Measurements from ENCODE around the gene FAM20A.

FAM20A gene

GRCh38 chr17:68622423-68622822, 21.3 kb upstream of the FAM20A start:
- no peak overlapping the region for H3K9ac ChIP-seq (ENCODE audit: low read depth, low read length)
- H3K9me3 ChIP-seq (ENCODE audit: insufficient read depth, low read depth, low read length), result no peaks in the 10 kb centered on the region
- no peaks in the 10 kb centered on the region for H3K36me3 ChIP-seq (ENCODE audit: insufficient read depth, low read depth, low read length)
- no peak overlapping the region for H3K4me3 ChIP-seq (ENCODE audit: low read length)
- H3K27me3 ChIP-seq (ENCODE audit: insufficient read depth, low read length), result no peaks in the 10 kb centered on the region
- 0 out of 2 replicates have a peak, but pooled peaks cover 7% of the 10 kb centered on the region for H3K4me1 ChIP-seq (ENCODE audit: insufficient read depth, low read length)
- no peak overlapping the region for H3K27ac ChIP-seq (ENCODE audit: low read length)

GRCh38 chr17:68621065-68621464, 19.9 kb upstream of the FAM20A start:
- Histone ChIP-seq H3K9ac (ENCODE audit: low read depth, low read length) (no peak overlapping the region), H3K36me3 (ENCODE audit: insufficient read depth, low read depth, low read length) (no peaks in the 10 kb centered on the region)

DNA sequence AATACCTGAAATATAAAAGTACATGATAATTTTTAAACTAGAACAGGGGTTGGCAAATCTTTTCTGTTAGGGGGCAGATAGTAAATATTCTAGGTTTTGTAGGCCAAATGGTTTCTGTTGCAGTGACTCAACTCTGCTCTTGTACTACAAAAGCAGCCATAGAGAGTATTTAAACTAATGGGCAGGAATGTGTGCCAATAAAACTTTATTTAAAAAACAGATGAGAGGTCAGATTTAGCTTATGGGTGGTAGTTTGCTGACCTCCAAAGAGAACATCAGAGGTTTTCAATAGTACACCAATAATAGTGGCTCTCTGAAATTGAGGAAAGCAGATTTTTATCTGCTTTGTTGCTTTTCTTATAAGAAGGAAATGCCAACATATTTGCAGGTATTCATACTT, 15.2 kb upstream of the FAM20A start:
- H3K27me3 ChIP-seq (ENCODE audit: insufficient read depth, low read length), result no peaks in the 10 kb centered on the region
- H3K4me1 ChIP-seq (ENCODE audit: insufficient read depth, low read length), result 0 out of 2 replicates have a peak, but pooled peaks cover 7% of the 10 kb centered on the region
- H3K27ac ChIP-seq (ENCODE audit: low read length), result no peak overlapping the region
- H3K9me3 ChIP-seq (ENCODE audit: insufficient read depth, low read depth, low read length), result no peaks in the 10 kb centered on the region
- no peaks in the 10 kb centered on the region for H3K36me3 ChIP-seq (ENCODE audit: insufficient read depth, low read depth, low read length)
- no peak overlapping the region for H3K9ac ChIP-seq (ENCODE audit: low read depth, low read length)
- H3K4me3 ChIP-seq (ENCODE audit: low read length), result no peak overlapping the region

More at GRCh38 chr17:68621065-68621464, 19.9 kb upstream of the FAM20A start:
- H3K4me1 ChIP-seq (ENCODE audit: insufficient read depth, low read length), result 0 out of 2 replicates have a peak, but pooled peaks cover 7% of the 10 kb centered on the region
- H3K4me3 ChIP-seq (ENCODE audit: low read length), result no peak overlapping the region
- H3K27me3 ChIP-seq (ENCODE audit: insufficient read depth, low read length), result no peaks in the 10 kb centered on the region
- H3K27ac ChIP-seq (ENCODE audit: low read length), result no peak overlapping the region
- no peaks in the 10 kb centered on the region for H3K9me3 ChIP-seq (ENCODE audit: insufficient read depth, low read depth, low read length)

GRCh38 chr17:68614718-68615117, 13.6 kb upstream of the FAM20A start:
- Histone ChIP-seq H3K27me3 (ENCODE audit: insufficient read depth, low read length) (no peaks in the 10 kb centered on the region), H3K9ac (ENCODE audit: low read depth, low read length) (no peak overlapping the region), H3K36me3 (ENCODE audit: insufficient read depth, low read depth, low read length) (no peaks in the 10 kb centered on the region), H3K4me1 (ENCODE audit: insufficient read depth, low read length) (0 out of 2 replicates have a peak, but pooled peaks cover 7% of the 10 kb centered on the region), H3K9me3 (ENCODE audit: insufficient read depth, low read depth, low read length) (peaks cover 8% of the 10 kb centered on the region), H3K27ac (ENCODE audit: low read length) (no peak overlapping the region), H3K4me3 (ENCODE audit: low read length) (no peak overlapping the region)

GRCh38 chr17:68613739-68614298, 12.7 kb upstream of the FAM20A start:
- H3K4me1 ChIP-seq (ENCODE audit: insufficient read depth, low read length), result 0 out of 2 replicates have a peak, but pooled peaks cover 1% of the 10 kb centered on the region
- H3K9ac ChIP-seq (ENCODE audit: low read depth, low read length), result no peak overlapping the region
- peaks cover 4% of the 10 kb centered on the region; the same call in 1 of the 2 replicates for H3K36me3 ChIP-seq (ENCODE audit: insufficient read depth, low read depth, low read length)
- peaks cover 17% of the 10 kb centered on the region for H3K9me3 ChIP-seq (ENCODE audit: insufficient read depth, low read depth, low read length)
- H3K27me3 ChIP-seq (ENCODE audit: insufficient read depth, low read length), result no peaks in the 10 kb centered on the region
- no peak overlapping the region for H3K4me3 ChIP-seq (ENCODE audit: low read length)
- H3K27ac ChIP-seq (ENCODE audit: low read length), result no peak overlapping the region

DNA sequence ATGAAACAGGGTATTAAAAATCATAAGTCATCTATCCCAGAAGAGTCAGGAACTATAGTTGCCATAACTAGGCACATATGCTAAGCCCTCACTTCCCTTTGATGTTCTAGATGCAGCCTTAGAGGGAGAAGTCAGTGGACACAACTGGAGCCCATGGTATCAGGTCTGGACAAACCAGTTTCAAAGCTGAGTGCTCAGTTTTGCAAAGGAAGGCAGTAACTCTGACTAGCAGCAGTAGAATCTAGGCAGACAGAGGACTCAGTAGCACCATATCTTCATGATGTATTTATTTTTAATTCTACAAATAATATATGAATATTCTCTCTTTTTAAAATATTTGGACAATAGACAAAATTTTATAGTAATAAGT, 11.7 kb upstream of the FAM20A start:
- Histone ChIP-seq H3K9me3 (ENCODE audit: insufficient read depth, low read depth, low read length) (peaks cover 24% of the 10 kb centered on the region), H3K36me3 (ENCODE audit: insufficient read depth, low read depth, low read length) (peaks cover 4% of the 10 kb centered on the region; the same call in 1 of the 2 replicates), H3K4me1 (ENCODE audit: insufficient read depth, low read length) (no peaks in the 10 kb centered on the region), H3K27me3 (ENCODE audit: insufficient read depth, low read length) (no peaks in the 10 kb centered on the region), H3K27ac (ENCODE audit: low read length) (no peak overlapping the region), H3K4me3 (ENCODE audit: low read length) (no peak overlapping the region), H3K9ac (ENCODE audit: low read depth, low read length) (no peak overlapping the region)

- Histone ChIP-seq H3K36me3 (ENCODE audit: insufficient read depth, low read depth, low read length) (peaks cover 4% of the 10 kb centered on the region; the same call in 1 of the 2 replicates), H3K9ac (ENCODE audit: low read depth, low read length) (no peak overlapping the region), H3K27me3 (ENCODE audit: insufficient read depth, low read length) (no peaks in the 10 kb centered on the region), H3K4me1 (ENCODE audit: insufficient read depth, low read length) (no peaks in the 10 kb centered on the region), H3K27ac (ENCODE audit: low read length) (no peak overlapping the region), H3K4me3 (ENCODE audit: low read length) (no peak overlapping the region), H3K9me3 (ENCODE audit: insufficient read depth, low read depth, low read length) (peaks cover 28% of the 10 kb centered on the region)
Measured at GRCh38 chr17:68612209-68612922, 11.2 kb upstream of the FAM20A start.

DNA sequence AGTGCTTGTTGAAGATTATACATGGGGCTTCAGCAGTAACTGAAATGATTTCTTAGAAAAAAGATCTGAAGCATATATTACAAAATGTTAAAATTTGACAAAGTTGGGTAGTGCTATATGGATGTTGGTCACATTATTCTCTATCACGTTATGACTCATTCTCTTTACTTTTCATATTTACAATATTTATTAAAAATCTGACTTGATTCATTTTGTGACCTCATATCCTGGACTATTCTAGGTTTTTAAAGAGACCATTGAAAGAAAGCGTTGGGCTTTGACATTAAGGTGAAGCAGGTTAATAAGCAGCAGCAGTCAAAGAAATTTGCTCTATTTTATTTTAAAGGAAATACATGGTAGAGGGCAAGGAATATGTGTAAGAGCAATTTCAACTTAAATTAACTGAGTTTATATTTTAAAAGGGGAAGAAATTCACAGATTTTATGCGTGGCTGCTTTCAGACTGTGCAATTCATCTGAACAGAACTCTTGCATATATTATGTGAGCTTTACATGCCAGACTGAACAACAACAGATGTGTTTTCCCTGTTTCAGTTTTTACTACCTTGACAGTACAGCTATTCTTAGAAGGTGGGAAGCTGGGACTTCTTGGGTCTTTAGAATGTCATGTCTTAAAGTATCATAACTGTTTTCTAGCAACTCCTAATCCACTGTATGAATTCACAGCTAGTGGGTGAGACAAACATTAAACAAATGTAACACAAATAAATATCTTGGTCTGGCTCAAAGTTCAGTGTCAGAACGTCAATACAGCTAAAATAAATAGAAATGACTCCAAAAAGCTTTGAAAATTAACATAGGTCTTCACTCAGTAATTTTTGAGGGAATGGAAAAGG, 10.4 kb upstream of the FAM20A start:
- Histone ChIP-seq H3K9me3 (ENCODE audit: insufficient read depth, low read depth, low read length) (peaks cover 30% of the 10 kb centered on the region), H3K36me3 (ENCODE audit: insufficient read depth, low read depth, low read length) (peaks cover 4% of the 10 kb centered on the region; the same call in 1 of the 2 replicates), H3K4me3 (ENCODE audit: low read length) (no peak overlapping the region), H3K27me3 (ENCODE audit: insufficient read depth, low read length) (no peaks in the 10 kb centered on the region), H3K9ac (ENCODE audit: low read depth, low read length) (no peak overlapping the region), H3K4me1 (ENCODE audit: insufficient read depth, low read length) (no peaks in the 10 kb centered on the region), H3K27ac (ENCODE audit: low read length) (no peak overlapping the region)

DNA sequence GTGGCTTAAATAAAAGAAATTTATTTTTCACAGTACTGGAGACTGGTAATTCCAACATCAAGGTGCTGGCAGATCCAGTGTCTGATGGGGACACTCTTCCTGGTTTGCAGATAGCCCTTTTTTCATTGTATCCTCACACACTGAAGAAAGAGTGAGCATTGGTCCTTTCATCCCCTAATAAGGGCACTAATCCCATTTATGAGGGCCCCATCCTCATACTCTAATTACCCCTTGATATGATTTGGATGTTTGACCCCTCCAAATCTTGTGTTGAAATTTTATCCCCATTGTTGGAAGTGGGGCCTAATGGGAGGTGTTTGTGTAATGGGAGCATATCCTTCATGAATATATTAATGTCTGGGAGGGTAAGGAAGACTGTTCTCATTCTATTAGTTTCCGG, 9.4 kb upstream of the FAM20A start:
- Histone ChIP-seq H3K36me3 (ENCODE audit: insufficient read depth, low read depth, low read length) (peaks cover 4% of the 10 kb centered on the region; the same call in 1 of the 2 replicates), H3K9me3 (ENCODE audit: insufficient read depth, low read depth, low read length) (peaks cover 30% of the 10 kb centered on the region), H3K27ac (ENCODE audit: low read length) (no peak overlapping the region), H3K9ac (ENCODE audit: low read depth, low read length) (no peak overlapping the region), H3K4me3 (ENCODE audit: low read length) (no peak overlapping the region), H3K4me1 (ENCODE audit: insufficient read depth, low read length) (no peaks in the 10 kb centered on the region; the same call in 1 of the 2 replicates), H3K27me3 (ENCODE audit: insufficient read depth, low read length) (no peaks in the 10 kb centered on the region)

- peaks cover 4% of the 10 kb centered on the region; the same call in 1 of the 2 replicates for H3K36me3 ChIP-seq (ENCODE audit: insufficient read depth, low read depth, low read length)
- H3K9me3 ChIP-seq (ENCODE audit: insufficient read depth, low read depth, low read length), result peaks cover 30% of the 10 kb centered on the region
- no peak overlapping the region for H3K4me3 ChIP-seq (ENCODE audit: low read length)
- H3K27me3 ChIP-seq (ENCODE audit: insufficient read depth, low read length), result peaks cover under 1% of the 10 kb centered on the region; the same call in 1 of the 2 replicates
- H3K4me1 ChIP-seq (ENCODE audit: insufficient read depth, low read length), result peaks cover 9% of the 10 kb centered on the region; the same call in 1 of the 2 replicates
- no peak overlapping the region for H3K27ac ChIP-seq (ENCODE audit: low read length)
- H3K9ac ChIP-seq (ENCODE audit: low read depth, low read length), result no peak overlapping the region
Measured at GRCh38 chr17:68608515-68609130, 7.5 kb upstream of the FAM20A start.

All from iPS-20b (cell line).